Right renal cortex interstitium (tissue), 3 donors: Measurements from ENCODE around the gene MANF. TPM values are rescaled to one million over a fixed set of nuclear protein-coding genes. Genes with fewer than 3 reads are reported as not detected.
A peak's percentile ranks its signal among the peaks of the same experiment; 100 is the strongest.
"Not testable (repeated sequence)": the region's sequence is repeated elsewhere in the genome, so short reads cannot be mapped to it uniquely, and the experiment has no call there.

Source experiments
- DNase-seq, 3 donors: peaks; one replicate each; pipeline ENCODE4 v3.0.0-alpha.2; 2013; ENCODE audit warnings: low read depth in 3 of 3, low spot score in 2 of 3
- polyA plus RNA-seq, 3 donors: library from polyadenylated mRNA; unstranded; fragments of 120-200 nt; gene quantifications; one replicate each; pipeline ENCODE4 v1.2.1, GENCODE V29; 2013; ENCODE audit not compliant: insufficient read length in 3 of 3

The MANF gene
- polyA plus RNA-seq: 100 to 1,000 TPM; 133 to 144 (median 138) TPM

DNA sequence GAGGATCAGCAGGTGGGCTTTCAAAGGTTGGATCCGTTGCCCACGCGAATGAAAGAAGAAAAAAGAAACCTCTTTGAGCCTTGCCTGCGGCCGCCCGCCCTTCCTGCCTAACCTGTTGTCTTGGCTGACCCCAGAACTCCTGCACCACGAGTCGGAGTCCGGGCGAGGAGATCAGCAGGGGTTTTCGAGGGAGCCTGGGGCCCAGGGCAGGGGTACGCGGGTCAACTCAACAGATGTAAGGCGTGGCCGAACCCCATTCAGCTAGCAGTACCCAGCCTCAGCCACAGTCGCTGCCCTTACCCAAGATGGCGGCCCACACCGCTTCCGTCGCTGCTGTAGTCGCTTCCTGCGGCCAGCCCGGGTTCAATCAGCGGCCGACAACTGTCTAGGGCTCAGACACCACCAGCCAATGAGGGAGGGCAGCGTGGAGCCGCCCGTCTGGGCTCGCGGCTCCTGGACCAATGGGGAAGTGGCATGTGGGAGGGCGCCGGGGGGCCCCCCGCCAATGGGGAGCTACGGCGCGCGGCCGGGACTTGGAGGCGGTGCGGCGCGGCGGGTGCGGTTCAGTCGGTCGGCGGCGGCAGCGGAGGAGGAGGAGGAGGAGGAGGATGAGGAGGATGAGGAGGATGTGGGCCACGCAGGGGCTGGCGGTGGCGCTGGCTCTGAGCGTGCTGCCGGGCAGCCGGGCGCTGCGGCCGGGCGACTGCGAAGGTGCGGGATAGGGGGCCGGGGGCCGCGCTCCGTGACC is at the start of gene MANF:
Gene MANF (plus strand): TSS at position 566 of the 748 bp plus-strand sequence. CDS start 52 bp downstream, at position 618.
- DNase-seq: peak; percentile 87 to 95 (median 93)

DNA sequence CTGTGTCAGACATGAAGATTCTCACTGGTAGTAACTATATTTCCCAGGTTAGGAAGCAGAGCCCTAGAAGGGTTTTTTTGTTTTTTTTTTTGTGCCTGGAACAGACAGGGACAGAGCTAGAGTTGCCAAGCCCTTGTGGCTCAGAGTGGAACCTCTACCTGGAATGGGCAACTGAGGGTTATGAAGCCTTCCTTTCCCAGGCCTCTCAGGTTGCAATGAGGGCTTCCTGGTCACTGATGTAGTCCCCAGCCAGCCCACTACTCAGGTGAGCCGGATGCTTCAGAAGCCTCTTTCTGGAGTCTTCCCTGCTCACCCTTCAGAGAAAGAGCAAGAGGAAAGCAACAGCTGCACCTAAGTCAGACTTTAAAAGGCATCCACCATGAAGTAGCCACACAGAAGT is 48.8 kb upstream of the MANF start:
- DNase-seq: no peak

DNA sequence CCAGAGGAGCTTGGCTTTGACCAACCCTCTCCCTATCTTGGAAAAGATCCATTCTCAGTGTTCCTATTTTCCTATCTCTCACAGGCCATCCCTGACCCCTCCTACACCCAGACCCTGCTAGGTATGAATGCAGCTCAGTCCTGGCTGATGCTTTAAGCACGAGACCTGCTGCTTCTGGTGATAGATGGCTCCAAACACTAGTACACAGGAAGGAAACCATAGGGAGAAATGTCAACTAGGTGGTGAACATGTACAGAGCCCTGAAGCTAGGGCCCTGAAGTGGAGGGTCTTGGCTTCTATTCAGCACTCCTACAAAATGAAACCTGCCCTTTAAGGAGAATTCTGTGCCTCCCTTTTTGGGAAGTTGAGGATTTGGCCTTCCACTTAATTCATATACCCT is 47.4 kb upstream of the MANF start:
- DNase-seq: no peak

DNA sequence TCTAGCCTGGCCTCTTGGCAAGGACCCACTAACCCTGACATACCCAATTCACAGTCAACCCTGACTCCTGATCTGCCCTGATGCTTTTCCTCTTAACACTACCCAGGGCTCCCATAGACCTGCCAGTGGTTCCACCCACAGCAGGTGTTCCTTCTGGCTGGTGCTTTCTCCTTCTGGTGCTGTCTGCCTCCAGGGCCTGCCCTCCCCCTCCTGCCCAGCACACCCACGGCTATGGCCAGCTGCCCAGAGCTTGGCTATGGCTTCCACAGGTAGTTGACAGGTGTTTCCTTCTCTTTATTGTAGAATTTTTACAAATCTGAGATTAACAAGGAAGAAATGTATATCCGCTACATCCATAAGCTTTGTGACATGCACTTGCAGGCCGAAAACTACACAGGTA is 46.5 kb upstream of the MANF start:
- DNase-seq: no peak

DNA sequence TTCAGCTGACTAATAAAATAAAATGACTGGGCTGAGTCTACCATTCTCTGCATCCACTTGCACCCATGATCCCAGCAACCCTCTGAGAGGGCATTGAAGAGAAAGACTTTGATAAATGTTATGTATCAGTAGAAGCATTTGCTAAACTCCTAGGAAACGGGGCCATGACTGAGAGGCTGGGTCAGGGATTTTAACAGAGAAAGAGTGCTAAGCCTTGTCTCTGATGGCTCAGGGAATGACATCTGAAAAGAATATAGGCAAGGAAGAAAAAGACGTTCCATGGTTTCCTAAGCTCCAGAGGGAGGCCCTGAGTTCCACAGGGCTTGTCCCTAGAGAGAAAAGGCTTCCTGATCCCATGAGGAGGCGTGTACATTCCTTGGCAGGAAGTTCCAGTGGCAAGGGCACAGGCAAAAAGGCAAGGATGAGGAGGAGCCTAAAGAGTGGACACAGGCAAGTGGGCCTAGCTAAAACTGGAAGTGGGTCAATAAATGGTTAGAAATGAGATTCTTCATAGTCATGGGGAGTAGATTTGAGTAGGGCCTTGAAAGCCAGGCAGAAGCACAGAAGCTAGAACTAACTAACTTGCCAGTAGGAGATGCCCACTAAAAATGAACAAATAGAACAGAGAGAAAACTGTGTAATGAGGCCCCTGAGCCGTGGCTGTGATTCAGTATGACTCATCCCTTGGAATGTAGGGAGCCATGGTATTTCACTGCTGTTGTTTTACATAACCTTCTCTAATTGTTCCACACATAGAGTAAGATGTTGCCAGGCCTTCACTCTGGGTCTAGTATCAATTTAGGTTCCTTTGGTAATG is 44.9 kb upstream of the MANF start:
- DNase-seq: no peak

DNA sequence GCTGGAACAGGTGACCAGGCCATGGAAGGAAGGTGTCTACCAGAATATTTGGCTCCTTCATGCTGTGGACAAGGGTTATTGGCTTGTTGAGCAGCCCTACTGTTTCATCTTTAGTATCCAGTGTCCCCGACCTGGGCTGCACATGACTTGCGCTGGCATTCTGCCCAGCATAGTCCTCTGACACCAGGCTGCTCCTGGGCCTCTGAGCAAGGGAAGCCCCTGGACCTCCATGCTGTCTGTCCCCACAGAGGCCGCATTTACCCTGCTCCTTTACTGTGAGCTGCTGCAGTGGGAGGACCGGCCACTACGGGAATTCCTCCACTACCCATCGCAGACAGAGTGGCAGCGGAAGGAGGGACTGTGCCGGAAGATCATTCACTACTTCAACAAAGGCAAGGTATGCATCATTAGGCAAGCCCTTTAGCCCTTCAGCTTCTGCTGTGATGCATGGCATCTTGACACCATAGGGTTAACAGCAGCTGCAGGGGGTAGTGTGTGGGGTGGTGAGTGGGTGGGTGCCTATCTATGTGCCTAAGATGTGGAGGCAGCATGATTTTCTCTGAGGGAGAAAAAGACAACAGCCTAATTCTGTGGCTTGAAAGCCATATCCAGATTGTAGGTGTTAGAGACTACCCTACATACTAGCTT is 44.0 kb upstream of the MANF start:
- no peak for DNase-seq

DNA sequence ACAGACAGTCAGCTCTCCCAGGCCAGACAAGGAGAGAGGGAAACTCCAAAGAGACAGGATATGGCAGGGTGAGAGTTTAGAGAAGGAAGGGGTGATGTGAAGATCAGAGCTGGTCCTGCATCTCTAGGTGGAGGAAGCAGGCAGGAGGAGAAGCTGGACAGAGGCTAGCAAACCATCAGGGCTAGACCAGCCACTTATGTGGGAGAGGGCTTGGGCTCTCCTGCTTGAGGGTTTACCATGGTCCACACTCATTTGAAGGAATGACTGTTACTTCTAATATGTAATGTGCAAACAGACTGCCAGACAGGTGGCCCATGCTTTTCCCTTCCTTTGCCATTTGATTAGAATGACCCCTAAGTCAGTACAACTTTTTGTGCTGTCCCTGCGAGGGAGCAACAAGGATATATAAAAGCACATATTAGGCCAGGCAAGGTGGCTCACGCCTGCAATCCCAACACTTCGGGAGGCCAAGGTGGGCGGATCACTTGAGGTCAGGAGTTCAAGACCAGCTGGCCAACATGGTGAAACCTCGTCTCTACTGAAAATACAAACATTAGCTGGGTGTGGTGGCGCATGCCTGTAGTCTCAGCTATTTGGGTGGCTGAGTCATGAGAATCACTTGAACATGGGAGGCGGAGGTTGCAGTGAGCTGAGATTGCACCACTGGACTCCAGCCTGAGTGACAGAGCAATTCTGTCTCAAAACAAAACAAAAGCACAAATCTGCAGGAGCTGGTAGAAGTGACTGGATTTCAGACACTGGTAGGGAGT is 41.0 kb upstream of the MANF start:
- DNase-seq: no peak

DNA sequence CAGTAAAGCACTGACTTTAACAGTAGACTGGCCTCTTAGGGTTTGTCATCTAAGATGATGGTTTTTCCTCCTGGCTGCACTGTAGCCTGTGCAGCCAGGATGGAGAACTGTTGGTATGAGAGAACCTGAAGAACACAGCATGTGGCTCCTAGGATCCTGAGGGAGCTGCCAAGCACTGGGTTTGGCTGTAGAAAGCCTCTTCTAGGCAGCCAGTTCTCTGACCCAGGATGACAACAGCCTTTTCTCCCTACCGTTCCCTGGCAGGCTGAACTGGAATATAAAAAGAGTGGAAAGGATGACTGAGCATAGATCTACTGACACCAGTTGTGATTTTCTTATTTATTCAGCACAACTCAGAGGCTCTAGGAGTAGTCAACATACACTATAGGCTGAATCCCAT is 34.3 kb upstream of the MANF start:
- DNase-seq: no peak

DNA sequence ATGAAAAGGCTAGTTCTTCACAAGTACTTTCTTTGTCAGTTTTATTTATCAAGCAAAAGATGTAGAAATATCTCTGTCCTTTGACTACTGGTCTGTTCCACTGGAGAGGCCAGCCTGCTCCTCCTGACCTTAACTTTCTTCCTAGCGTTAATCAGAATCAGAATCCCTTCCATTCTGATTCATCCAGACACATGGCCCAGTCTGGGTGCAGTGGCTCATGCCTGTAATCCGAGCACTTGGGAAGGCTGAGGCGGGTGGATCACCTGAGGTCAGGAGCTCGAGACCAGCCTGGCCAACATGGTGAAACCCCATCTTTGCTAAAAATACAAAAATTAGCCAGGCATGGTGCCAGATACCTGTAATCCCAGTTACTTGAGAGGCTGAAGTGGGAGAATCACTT is 32.0 kb upstream of the MANF start:
- no peak for DNase-seq

DNA sequence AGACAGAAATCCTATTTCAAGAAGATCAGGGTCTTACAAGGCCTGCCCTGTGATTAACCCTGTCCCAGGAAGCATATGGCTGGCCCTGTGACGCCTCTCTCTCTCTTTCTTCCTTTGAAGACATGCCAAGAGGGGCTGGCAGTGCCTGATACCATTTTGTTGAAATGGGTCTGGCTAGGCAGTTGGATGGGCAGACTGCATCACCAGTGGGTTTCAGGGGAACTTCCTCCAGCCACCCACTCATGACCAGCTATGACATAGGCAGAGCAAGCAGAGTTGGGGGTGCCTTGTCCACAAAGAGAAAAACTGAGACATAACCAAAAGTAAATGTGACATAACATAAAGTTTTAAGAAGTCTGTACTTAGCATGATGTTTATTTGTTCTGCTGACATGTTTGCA is 31.4 kb upstream of the MANF start:
- DNase-seq: no peak

DNA sequence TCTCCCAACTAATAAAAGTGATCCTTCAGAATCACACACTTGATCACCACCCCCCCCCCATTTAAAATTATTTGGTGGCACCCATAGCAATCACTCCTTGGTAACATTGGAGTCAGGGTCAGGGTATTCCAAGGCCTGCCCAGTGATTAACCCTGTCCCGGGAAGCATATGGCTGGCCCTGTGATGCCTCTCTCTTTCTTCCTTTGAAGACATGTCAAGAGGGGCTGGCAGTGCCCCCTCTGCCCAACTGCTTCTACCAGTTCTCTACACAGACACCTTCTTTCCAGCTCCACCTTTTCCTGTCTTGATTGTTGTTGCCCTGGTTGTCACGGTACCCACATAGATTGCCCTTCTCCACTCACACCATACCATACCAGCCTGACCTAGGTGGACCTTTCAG is 30.9 kb upstream of the MANF start:
- no peak for DNase-seq

DNA sequence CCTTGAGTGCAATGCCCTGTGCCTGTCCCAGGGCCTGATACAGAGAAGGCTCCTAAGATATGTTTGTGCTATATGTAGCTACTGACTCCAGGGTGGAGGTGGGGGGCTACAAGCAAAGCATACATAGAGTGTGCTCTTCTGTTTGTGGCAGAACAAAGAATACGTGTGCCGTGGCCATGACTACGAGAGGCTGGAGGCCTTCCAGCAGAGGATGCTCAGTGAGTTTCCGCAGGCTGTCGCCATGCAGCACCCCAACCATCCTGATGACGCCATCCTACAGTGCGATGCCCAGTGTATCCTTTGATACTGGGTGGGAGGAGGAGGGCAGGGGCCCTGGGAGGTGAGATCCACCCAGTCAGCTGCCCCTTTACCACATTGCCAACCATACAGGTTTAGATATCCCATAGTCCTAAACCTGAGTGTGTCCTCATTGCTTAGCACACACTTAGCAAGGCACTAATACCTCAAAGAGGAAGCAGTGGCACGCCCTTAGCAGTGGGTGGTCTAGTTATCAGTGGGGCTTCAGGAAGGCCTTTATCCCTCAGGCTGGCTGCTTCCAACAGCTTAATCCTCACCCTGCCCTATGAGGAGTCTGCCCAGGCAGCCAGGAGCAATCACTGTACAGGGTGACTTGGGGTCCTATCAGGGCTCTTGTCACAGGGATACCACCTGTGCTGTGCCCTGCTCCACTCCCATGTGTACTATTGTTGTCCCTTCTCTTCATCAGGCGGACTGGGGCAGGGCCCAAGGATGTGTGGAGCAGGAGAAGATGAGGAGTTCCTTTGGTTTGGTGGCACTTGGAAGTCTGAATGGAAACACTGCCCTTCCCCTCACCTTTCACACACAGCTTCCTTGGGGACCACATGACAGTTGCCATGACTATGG is 30.1 kb upstream of the MANF start:
- no peak for DNase-seq

DNA sequence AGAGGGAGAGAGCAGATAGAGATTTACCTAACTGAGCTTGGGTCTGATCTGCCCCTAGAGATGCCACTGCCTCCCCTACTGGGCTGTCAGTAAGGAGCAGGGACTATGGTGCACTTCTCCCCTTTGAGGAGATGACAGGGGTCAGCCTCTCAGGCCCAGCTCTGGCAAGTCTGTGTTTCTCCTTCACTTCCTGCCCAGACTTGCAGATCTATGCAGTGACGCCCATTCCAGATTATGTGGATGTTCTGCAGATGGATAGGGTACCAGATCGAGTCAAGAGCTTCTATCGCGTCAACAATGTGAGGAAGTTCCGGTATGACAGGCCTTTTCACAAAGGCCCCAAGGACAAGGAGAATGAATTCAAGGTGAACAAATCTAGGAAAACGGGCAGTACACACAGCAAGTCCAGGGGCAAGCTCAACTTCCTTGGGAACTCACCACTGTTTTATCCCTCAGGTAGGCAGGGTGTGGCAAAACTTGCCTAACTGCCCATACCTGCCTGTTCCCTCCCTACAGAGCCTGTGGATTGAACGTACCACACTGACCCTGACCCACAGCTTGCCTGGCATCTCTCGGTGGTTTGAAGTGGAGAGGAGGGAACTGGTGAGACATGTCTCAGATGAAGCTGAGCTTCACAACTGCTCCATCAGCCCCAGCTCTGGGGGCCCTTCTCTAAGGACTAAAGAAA is 29.1 kb upstream of the MANF start:
- DNase-seq: no peak

DNA sequence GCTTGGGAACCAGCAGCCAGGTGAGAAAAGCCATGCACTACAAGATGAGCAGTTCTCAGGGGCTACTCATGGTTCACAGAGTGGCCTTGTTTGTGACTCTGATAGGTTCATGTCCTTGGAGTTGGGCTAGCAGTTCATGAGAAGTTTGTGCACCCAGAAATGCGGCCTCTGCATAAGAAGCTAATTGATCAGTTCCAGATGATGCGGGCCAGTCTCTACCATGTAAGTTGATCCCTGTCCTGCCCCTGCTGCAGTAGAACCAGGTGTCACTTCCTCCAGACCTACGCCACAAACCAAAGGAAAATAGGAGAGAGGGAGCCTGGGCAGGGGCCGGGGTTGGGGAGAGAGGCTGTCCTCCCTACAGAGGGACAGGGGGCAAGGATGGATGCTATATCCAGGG is 27.2 kb upstream of the MANF start:
- DNase-seq: no peak

DNA sequence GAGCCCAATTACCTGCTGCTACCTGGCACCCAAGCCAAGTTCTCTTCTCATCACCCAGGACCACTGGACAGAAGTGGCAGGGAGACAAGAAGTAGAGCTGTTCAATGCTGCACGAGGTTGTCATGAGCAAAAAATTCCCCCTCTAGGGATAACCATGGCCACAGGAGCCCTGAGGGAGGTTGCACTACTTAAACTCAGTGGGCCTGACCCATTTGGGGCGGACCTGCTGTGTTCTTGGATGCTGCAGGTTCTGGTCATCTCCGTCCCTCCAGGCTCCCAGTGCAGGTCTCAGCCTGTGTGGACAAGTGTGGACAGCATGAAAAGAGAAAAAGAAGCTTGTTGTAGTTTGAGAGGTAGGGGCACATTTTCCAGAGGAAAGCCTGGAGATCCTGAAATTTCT is 26.1 kb upstream of the MANF start:
- no peak for DNase-seq

DNA sequence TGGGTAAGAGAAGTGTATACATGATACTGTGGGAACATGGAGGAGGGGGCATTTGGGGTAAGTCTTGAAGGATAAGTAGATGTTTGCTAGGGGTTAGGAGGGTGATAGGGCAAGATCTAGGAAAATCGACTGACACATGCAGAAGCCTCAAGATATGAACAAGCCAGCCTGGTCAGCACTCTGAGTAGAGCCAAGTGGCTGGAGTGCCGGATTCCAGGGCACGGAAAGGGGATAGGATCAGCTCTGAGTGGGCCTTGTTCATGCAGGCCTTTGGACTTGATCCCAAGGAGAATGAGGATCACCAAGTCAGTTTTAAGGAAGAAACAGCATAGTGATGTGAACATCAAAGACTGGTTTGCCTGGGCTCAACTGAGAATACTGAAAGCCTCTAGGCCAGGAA is 24.3 kb upstream of the MANF start:
- no peak for DNase-seq

DNA sequence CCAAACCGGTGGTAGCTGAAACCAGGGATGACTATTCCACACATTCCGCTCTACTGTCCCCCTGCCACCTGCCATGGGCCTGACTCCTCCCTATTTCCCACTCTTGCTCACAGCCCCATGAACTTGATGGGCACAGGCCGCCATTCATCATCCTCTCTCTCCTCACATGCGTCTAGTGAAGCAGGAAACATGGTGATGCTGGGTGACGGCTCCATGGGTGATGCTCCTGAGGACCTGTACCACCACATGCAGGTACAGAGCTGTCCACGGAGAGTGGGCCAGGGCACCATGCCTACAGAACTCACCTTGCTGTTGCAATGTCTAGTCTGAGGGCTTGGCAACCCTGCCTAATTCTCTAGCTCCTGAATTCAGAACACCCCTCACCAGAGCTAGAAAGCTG is 23.3 kb upstream of the MANF start:
- no peak for DNase-seq

DNA sequence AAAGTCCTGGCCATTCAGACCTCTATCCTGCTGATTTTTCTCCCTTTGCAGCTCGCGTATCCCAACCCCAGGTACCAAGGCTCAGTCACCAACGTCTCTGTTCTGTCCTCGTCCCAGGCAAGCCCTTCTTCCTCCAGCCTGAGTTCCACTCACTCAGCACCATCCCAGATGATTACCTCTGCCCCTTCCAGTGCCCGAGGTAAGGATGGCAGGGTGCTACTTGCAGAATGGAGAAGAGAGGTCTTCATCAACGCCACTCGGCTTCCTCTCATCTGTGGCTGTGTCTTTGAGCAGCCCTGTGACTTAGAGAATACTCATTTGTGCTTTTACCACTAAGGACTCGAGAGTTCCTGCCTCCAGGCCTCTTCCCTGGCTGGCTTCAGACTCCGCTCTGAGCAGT is 22.6 kb upstream of the MANF start:
- no peak for DNase-seq

DNA sequence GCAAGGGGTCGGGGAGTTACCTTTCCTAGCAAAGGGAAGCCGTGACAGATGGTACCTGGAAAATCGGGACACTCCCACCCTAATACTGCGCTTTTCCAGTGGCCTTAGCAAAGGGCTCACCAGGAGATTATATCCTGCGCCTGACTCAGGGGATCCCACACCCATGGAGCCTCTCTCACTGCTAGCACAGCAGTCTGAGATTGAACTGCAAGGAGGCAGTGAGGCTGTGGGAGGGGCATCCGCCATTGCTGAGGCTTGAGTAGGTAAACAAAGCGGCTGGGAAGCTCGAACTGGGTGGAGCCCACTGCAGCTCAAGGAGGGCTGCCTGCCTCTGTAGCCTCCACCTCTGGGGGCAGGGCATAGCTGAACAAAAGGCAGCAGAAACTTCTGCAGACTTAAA is 16.8 kb upstream of the MANF start:
- DNase-seq: not testable (repeated sequence)
